Umbilical cord (tissue), 2 donors: ENCODE results near the gene RRAS. TPM values are rescaled to one million over a fixed set of nuclear protein-coding genes. Genes with fewer than 3 reads are reported as not detected.

Source experiments
- DNase-seq: peaks from one replicate; pipeline ENCODE4 v3.0.0-alpha.2; 2015; ENCODE audit warnings: low spot score
- total RNA-seq: library from RNA; depleted of rRNA; stranded (reverse); fragments of >200 nt; gene quantifications from one replicate; pipeline ENCODE4 v1.2.3, GENCODE V29; 2014; ENCODE audit warnings: low replicate concordance; ENCODE audit not compliant: insufficient read depth

Gene RRAS
- 43.6 TPM for total RNA-seq

- peak; percentile 100 for DNase-seq
Observed at GRCh38 chr19:49640113-49640898, at the start of gene RRAS. TSS of gene RRAS (minus strand) at chr19:49640143. CDS start at chr19:49640098, 45 bp downstream.

GRCh38 chr19:49689133-49690078, 49.5 kb upstream of the RRAS start, which contains the start of gene ADM5:
TSS of gene ADM5 (plus strand) at chr19:49689594. CDS start at chr19:49689838, 244 bp downstream.
- DNase-seq = peak; percentile 22

GRCh38 chr19:49688531-49689132, 48.7 kb upstream of the RRAS start:
- no peak for DNase-seq

- no peak for DNase-seq
Observed at GRCh38 chr19:49687566-49688316, 47.8 kb upstream of the RRAS start.

- no peak for DNase-seq
Observed at GRCh38 chr19:49687150-49687549, 47.2 kb upstream of the RRAS start.

GRCh38 chr19:49686503-49687088, 46.7 kb upstream of the RRAS start:
- DNase-seq = no peak

GRCh38 chr19:49685845-49686332, 45.9 kb upstream of the RRAS start:
- DNase-seq = no peak

GRCh38 chr19:49684983-49685553, 45.1 kb upstream of the RRAS start:
- no peak for DNase-seq

- DNase-seq = no peak
Observed at GRCh38 chr19:49684251-49684982, 44.5 kb upstream of the RRAS start.

- DNase-seq = no peak
Observed at GRCh38 chr19:49683814-49684250, 43.9 kb upstream of the RRAS start.

GRCh38 chr19:49682274-49682673, 42.3 kb upstream of the RRAS start:
- no peak for DNase-seq

GRCh38 chr19:49681830-49682229, 41.9 kb upstream of the RRAS start:
- DNase-seq = no peak

- peak; percentile 91 for DNase-seq
Observed at GRCh38 chr19:49680421-49681351, 40.7 kb upstream of the RRAS start.

GRCh38 chr19:49679771-49680413, 39.9 kb upstream of the RRAS start:
- no peak for DNase-seq

GRCh38 chr19:49678985-49679770, 39.2 kb upstream of the RRAS start:
- DNase-seq = no peak

- peak; percentile 79 for DNase-seq
Observed at GRCh38 chr19:49677901-49678674, 38.1 kb upstream of the RRAS start.
